ENCODE measurements around the gene SYNE1.

GRCh38 chr6:152173321-152173720, 463.8 kb downstream of the SYNE1 start:
- TF ChIP-seq, protein P1, sequence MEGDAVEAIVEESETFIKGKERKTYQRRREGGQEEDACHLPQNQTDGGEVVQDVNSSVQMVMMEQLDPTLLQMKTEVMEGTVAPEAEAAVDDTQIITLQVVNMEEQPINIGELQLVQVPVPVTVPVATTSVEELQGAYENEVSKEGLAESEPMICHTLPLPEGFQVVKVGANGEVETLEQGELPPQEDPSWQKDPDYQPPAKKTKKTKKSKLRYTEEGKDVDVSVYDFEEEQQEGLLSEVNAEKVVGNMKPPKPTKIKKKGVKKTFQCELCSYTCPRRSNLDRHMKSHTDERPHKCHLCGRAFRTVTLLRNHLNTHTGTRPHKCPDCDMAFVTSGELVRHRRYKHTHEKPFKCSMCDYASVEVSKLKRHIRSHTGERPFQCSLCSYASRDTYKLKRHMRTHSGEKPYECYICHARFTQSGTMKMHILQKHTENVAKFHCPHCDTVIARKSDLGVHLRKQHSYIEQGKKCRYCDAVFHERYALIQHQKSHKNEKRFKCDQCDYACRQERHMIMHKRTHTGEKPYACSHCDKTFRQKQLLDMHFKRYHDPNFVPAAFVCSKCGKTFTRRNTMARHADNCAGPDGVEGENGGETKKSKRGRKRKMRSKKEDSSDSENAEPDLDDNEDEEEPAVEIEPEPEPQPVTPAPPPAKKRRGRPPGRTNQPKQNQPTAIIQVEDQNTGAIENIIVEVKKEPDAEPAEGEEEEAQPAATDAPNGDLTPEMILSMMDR (IDR thresholded peaks at IDR 0.05): no peak
- no peak for TF ChIP-seq POLR2A (IDR thresholded peaks at IDR 0.05)
